ENCODE results near the gene TTPAL.

- TF ChIP-seq CTCF (IDR thresholded peaks at IDR 0.05) (no peak), POLR2A (IDR thresholded peaks at IDR 0.05) (no peak)
Measured at GRCh38 chr20:44502968-44503367, 27.3 kb downstream of the TTPAL start.
